Muscle of arm (tissue), 14 donors: ENCODE results near the gene RAP2A. TPM values are rescaled to one million over a fixed set of nuclear protein-coding genes. Genes with fewer than 3 reads are reported as not detected.

Experiments used
- DNase-seq: peaks from one replicate; pipeline ENCODE4 v3.0.0-alpha.2; 2013
- long read RNA-seq, 11 donors: transcript quantifications; one replicate each; lab custom pipeline, GENCODE V29; 2026
- polyA plus RNA-seq, 12 donors: library from polyadenylated mRNA; unstranded; fragments of 120-200 nt; gene quantifications; one replicate each; pipeline ENCODE4 v1.2.1, GENCODE V29; 2013; ENCODE audit not compliant: insufficient read length in 12 of 12

The RAP2A gene
- polyA plus RNA-seq, result 10 to 100 TPM in 11 of 12 donors, not detected in 1; 23.9 to 34.5 (median 29.7) TPM
- long read RNA-seq, donor 1, full-length matches to known transcripts, result 11 of 11 reads
- long read RNA-seq, donor 1, partial matches to known transcripts, result 0 of 11 reads
- long read RNA-seq, donor 1, other reads (novel, unspliced or antisense), result 0 of 11 reads
- long read RNA-seq, donor 2, full-length matches to known transcripts, result 8 of 8 reads
- long read RNA-seq, donor 2, partial matches to known transcripts, result 0 of 8 reads
- long read RNA-seq, donor 2, other reads (novel, unspliced or antisense), result 0 of 8 reads
- long read RNA-seq, donor 3, full-length matches to known transcripts, result 4 of 4 reads
- long read RNA-seq, donor 3, partial matches to known transcripts, result 0 of 4 reads
- long read RNA-seq, donor 3, other reads (novel, unspliced or antisense), result 0 of 4 reads
- long read RNA-seq, donor 4, full-length matches to known transcripts, result 6 of 6 reads
- long read RNA-seq, donor 4, partial matches to known transcripts, result 0 of 6 reads
- long read RNA-seq, donor 4, other reads (novel, unspliced or antisense), result 0 of 6 reads
- long read RNA-seq, donor 5, full-length matches to known transcripts, result 14 of 14 reads
- long read RNA-seq, donor 5, partial matches to known transcripts, result 0 of 14 reads
- long read RNA-seq, donor 5, other reads (novel, unspliced or antisense), result 0 of 14 reads
- long read RNA-seq, donor 6, full-length matches to known transcripts, result 6 of 6 reads
- long read RNA-seq, donor 6, partial matches to known transcripts, result 0 of 6 reads
- long read RNA-seq, donor 6, other reads (novel, unspliced or antisense), result 0 of 6 reads
- long read RNA-seq, donor 7, full-length matches to known transcripts, result 8 of 8 reads
- long read RNA-seq, donor 7, partial matches to known transcripts, result 0 of 8 reads
- long read RNA-seq, donor 7, other reads (novel, unspliced or antisense), result 0 of 8 reads
- long read RNA-seq, donor 8, full-length matches to known transcripts, result 16 of 29 reads
- long read RNA-seq, donor 8, partial matches to known transcripts, result 13 of 29 reads
- long read RNA-seq, donor 8, other reads (novel, unspliced or antisense), result 0 of 29 reads
- long read RNA-seq, donor 9, full-length matches to known transcripts, result 5 of 5 reads
- long read RNA-seq, donor 9, partial matches to known transcripts, result 0 of 5 reads
- long read RNA-seq, donor 9, other reads (novel, unspliced or antisense), result 0 of 5 reads
- long read RNA-seq, donor 10, full-length matches to known transcripts, result 17 of 17 reads
- long read RNA-seq, donor 10, partial matches to known transcripts, result 0 of 17 reads
- long read RNA-seq, donor 10, other reads (novel, unspliced or antisense), result 0 of 17 reads
- long read RNA-seq, donor 11, full-length matches to known transcripts, result 13 of 13 reads
- long read RNA-seq, donor 11, partial matches to known transcripts, result 0 of 13 reads
- long read RNA-seq, donor 11, other reads (novel, unspliced or antisense), result 0 of 13 reads

- peak; percentile 91 for DNase-seq
Measured at GRCh38 chr13:97433727-97434396, at the start of gene RAP2A. Gene RAP2A, plus strand, starts transcription at chr13:97434169. Its CDS starts 302 bp downstream, at chr13:97434471.

- DNase-seq, result no peak
Measured at GRCh38 chr13:97384371-97384770, 49.6 kb upstream of the RAP2A start.

- no peak for DNase-seq
Measured at GRCh38 chr13:97385146-97385545, 48.8 kb upstream of the RAP2A start.

- DNase-seq, result no peak
Measured at GRCh38 chr13:97385854-97386253, 48.1 kb upstream of the RAP2A start.

- DNase-seq, result no peak
Measured at GRCh38 chr13:97386801-97387484, 47.0 kb upstream of the RAP2A start.

GRCh38 chr13:97387485-97387839 lies 46.5 kb upstream of the RAP2A start:
- DNase-seq, result no peak

GRCh38 chr13:97387890-97388289 lies 46.1 kb upstream of the RAP2A start:
- no peak for DNase-seq

- DNase-seq, result no peak
Measured at GRCh38 chr13:97388373-97388772, 45.6 kb upstream of the RAP2A start.

GRCh38 chr13:97390941-97391600 lies 42.9 kb upstream of the RAP2A start:
- DNase-seq, result no peak

GRCh38 chr13:97392020-97392419 lies 41.9 kb upstream of the RAP2A start:
- no peak for DNase-seq

- DNase-seq, result no peak
Measured at GRCh38 chr13:97394542-97394941, 39.4 kb upstream of the RAP2A start.

- DNase-seq, result no peak
Measured at GRCh38 chr13:97395447-97396136, 38.4 kb upstream of the RAP2A start.

GRCh38 chr13:97397267-97397666 lies 36.7 kb upstream of the RAP2A start:
- DNase-seq, result no peak

- no peak for DNase-seq
Measured at GRCh38 chr13:97401421-97401820, 32.5 kb upstream of the RAP2A start.

- DNase-seq, result no peak
Measured at GRCh38 chr13:97403893-97404750, 29.8 kb upstream of the RAP2A start.

- DNase-seq, result no peak
Measured at GRCh38 chr13:97407540-97407939, 26.4 kb upstream of the RAP2A start.

- DNase-seq, result no peak
Measured at GRCh38 chr13:97408938-97409337, 25.0 kb upstream of the RAP2A start.

- no peak for DNase-seq
Measured at GRCh38 chr13:97411984-97412383, 22.0 kb upstream of the RAP2A start.
